ENCODE measurements around the gene TTLL5.

The TTLL5 gene

GRCh38 chr14:75738192-75738591 is 77.1 kb downstream of the TTLL5 start:
- DNase-seq, result peak; percentile 41

- no peak for DNase-seq
Measured at GRCh38 chr14:75742867-75743266, 81.8 kb downstream of the TTLL5 start.

- DNase-seq, result no peak
Measured at GRCh38 chr14:75747899-75748298, 86.9 kb downstream of the TTLL5 start.

GRCh38 chr14:75748336-75748735 is 87.3 kb downstream of the TTLL5 start:
- DNase-seq, result peak; percentile 15

- peak; percentile 85 for DNase-seq
Measured at GRCh38 chr14:75751296-75751695, 90.2 kb downstream of the TTLL5 start.

- DNase-seq, result no peak
Measured at GRCh38 chr14:75752086-75752485, 91.0 kb downstream of the TTLL5 start.

GRCh38 chr14:75752907-75753594 is 92.0 kb downstream of the TTLL5 start:
- DNase-seq, result peak; percentile 54

- peak; percentile 28 for DNase-seq
Measured at GRCh38 chr14:75753696-75754095, 92.7 kb downstream of the TTLL5 start.

- no peak for DNase-seq
Measured at GRCh38 chr14:75757644-75758402, 96.8 kb downstream of the TTLL5 start.

GRCh38 chr14:75764020-75764419 is 103.0 kb downstream of the TTLL5 start:
- no peak for DNase-seq

GRCh38 chr14:75769047-75769685 is 108.1 kb downstream of the TTLL5 start:
- DNase-seq, result peak; percentile 4

GRCh38 chr14:75770635-75771034 is 109.6 kb downstream of the TTLL5 start:
- DNase-seq, result no peak

- DNase-seq, result no peak
Measured at GRCh38 chr14:75771595-75771994, 110.5 kb downstream of the TTLL5 start.

GRCh38 chr14:75773046-75773445 is 112.0 kb downstream of the TTLL5 start:
- DNase-seq, result no peak

GRCh38 chr14:75781096-75781495 is 120.0 kb downstream of the TTLL5 start:
- no peak for DNase-seq

GRCh38 chr14:75783184-75783583 is 122.1 kb downstream of the TTLL5 start:
- no peak for DNase-seq

- no peak for DNase-seq
Measured at GRCh38 chr14:75783602-75784313, 122.7 kb downstream of the TTLL5 start.

GRCh38 chr14:75784314-75784686 is 123.3 kb downstream of the TTLL5 start:
- DNase-seq, result no peak

GRCh38 chr14:75793806-75794205 is 132.8 kb downstream of the TTLL5 start:
- DNase-seq, result peak; percentile 34

- peak; percentile 84 for DNase-seq
Measured at GRCh38 chr14:75794615-75795038, 133.6 kb downstream of the TTLL5 start.

- no peak for DNase-seq
Measured at GRCh38 chr14:75800792-75801191, 139.7 kb downstream of the TTLL5 start.

GRCh38 chr14:75802486-75802885 is 141.4 kb downstream of the TTLL5 start:
- DNase-seq, result no peak

- peak; percentile 84 for DNase-seq
Measured at GRCh38 chr14:75803765-75804164, 142.7 kb downstream of the TTLL5 start.

Measured in fibroblast of upper back skin (primary cell).